ENCODE measurements around the gene ZNF423. TPM values are rescaled to one million over a fixed set of nuclear protein-coding genes. Genes with fewer than 3 reads are reported as not detected.
"Not testable (repeated sequence)": the region's sequence is repeated elsewhere in the genome, so short reads cannot be mapped to it uniquely, and the experiment has no call there.

Gene ZNF423
- total and polyA plus RNA-seq, 3 experiments from 2014 or later: not detected

- DNase-seq: no peak
- Histone ChIP-seq H3K4me1 (ENCODE audit: insufficient read depth, low read length) (no peaks in the 10 kb centered on the region), H3K9me3 (ENCODE audit: low read length) (no peaks in the 10 kb centered on the region), H3K27me3 (ENCODE audit: insufficient read depth, low read length, poor library complexity, severe bottlenecking) (no peaks in the 10 kb centered on the region), H3K4me3 (ENCODE audit: low read length) (no peak overlapping the region), H3K27ac (ENCODE audit: low read depth, low read length) (no peak overlapping the region), H3K36me3 (ENCODE audit: insufficient read depth, low read length) (no peaks in the 10 kb centered on the region)
- Mint-ChIP-seq H3K9me3 (peaks cover 0 to 4% (median 0%) of the 10 kb centered on the region in 5 donors), H3K4me3 (no peak overlapping the region), H3K36me3 (no peaks in the 10 kb centered on the region), H3K27ac (no peak overlapping the region), H3K4me1 (no peaks in the 10 kb centered on the region), H3K27me3 (peaks cover 15 to 43% of the 10 kb centered on the region in 2 donors)
- ChIA-PET CTCF (interaction anchor here (0.8 kb wide), 1 partner anchor 32 kb away, joined by 3 read pairs; no protein-coding TSS in a partner anchor), POLR2A (no interaction called here)
These were observed 33.9 kb upstream of the ZNF423 start for GRCh38 chr16:49889725-49890397.

GRCh38 chr16:49886554-49887094, 30.7 kb upstream of the ZNF423 start:
- ChIA-PET POLR2A (no interaction called here), CTCF (no interaction called here)
- no peak overlapping the region for H3K4me3 ChIP-seq (ENCODE audit: low read length)
- no peaks in the 10 kb centered on the region for H3K9me3 ChIP-seq (ENCODE audit: low read length)
- H3K4me3 Mint-ChIP-seq: no peak overlapping the region
- H3K27me3 ChIP-seq (ENCODE audit: insufficient read depth, low read length, poor library complexity, severe bottlenecking): no peaks in the 10 kb centered on the region
- no peaks in the 10 kb centered on the region for H3K36me3 Mint-ChIP-seq
- no peaks in the 10 kb centered on the region for H3K36me3 ChIP-seq (ENCODE audit: insufficient read depth, low read length)
- no peaks in the 10 kb centered on the region for H3K4me1 ChIP-seq (ENCODE audit: insufficient read depth, low read length)
- no peak overlapping the region for H3K27ac Mint-ChIP-seq
- peaks cover 0 to 4% (median 0%) of the 10 kb centered on the region in 5 donors for H3K9me3 Mint-ChIP-seq
- no peaks in the 10 kb centered on the region for H3K4me1 Mint-ChIP-seq
- no peak for DNase-seq
- peaks cover 23 to 58% of the 10 kb centered on the region in 2 donors for H3K27me3 Mint-ChIP-seq
- no peak overlapping the region for H3K27ac ChIP-seq (ENCODE audit: low read depth, low read length)

GRCh38 chr16:49884033-49885015, 28.4 kb upstream of the ZNF423 start:
- CTCF ChIA-PET: interaction anchor here (1.5 kb wide), 1 partner anchor 10 kb away, joined by 4 read pairs; no protein-coding TSS in a partner anchor

GRCh38 chr16:49883076-49884014, 27.4 kb upstream of the ZNF423 start:
- DNase-seq: no peak
- H3K4me3 Mint-ChIP-seq: no peak overlapping the region
- no peak overlapping the region for H3K27ac Mint-ChIP-seq
- no peaks in the 10 kb centered on the region for H3K9me3 ChIP-seq (ENCODE audit: low read length)
- H3K4me1 ChIP-seq (ENCODE audit: insufficient read depth, low read length): no peaks in the 10 kb centered on the region
- peaks cover 23 to 67% of the 10 kb centered on the region in 2 donors for H3K27me3 Mint-ChIP-seq
- no peaks in the 10 kb centered on the region for H3K27me3 ChIP-seq (ENCODE audit: insufficient read depth, low read length, poor library complexity, severe bottlenecking)
- H3K4me3 ChIP-seq (ENCODE audit: low read length): no peak overlapping the region
- no peaks in the 10 kb centered on the region for H3K9me3 Mint-ChIP-seq
- POLR2A ChIA-PET: no interaction called here
- H3K4me1 Mint-ChIP-seq: no peaks in the 10 kb centered on the region
- H3K36me3 Mint-ChIP-seq: no peaks in the 10 kb centered on the region
- CTCF ChIA-PET: no interaction called here
- no peaks in the 10 kb centered on the region for H3K36me3 ChIP-seq (ENCODE audit: insufficient read depth, low read length)
- H3K27ac ChIP-seq (ENCODE audit: low read depth, low read length): no peak overlapping the region

More at GRCh38 chr16:49884033-49885015, 28.4 kb upstream of the ZNF423 start:
- Mint-ChIP-seq H3K27me3 (peaks cover 20 to 60% of the 10 kb centered on the region in 2 donors), H3K4me3 (no peak overlapping the region), H3K36me3 (no peaks in the 10 kb centered on the region), H3K27ac (no peak overlapping the region), H3K9me3 (no peaks in the 10 kb centered on the region), H3K4me1 (no peaks in the 10 kb centered on the region)
- no peaks in the 10 kb centered on the region for H3K4me1 ChIP-seq (ENCODE audit: insufficient read depth, low read length)
- no peaks in the 10 kb centered on the region for H3K36me3 ChIP-seq (ENCODE audit: insufficient read depth, low read length)
- H3K27me3 ChIP-seq (ENCODE audit: insufficient read depth, low read length, poor library complexity, severe bottlenecking): no peaks in the 10 kb centered on the region
- no peak overlapping the region for H3K27ac ChIP-seq (ENCODE audit: low read depth, low read length)
- no peaks in the 10 kb centered on the region for H3K9me3 ChIP-seq (ENCODE audit: low read length)
- DNase-seq: no peak
- H3K4me3 ChIP-seq (ENCODE audit: low read length): no peak overlapping the region
- POLR2A ChIA-PET: no interaction called here

- POLR2A ChIA-PET: no interaction called here
- Histone ChIP-seq H3K27me3 (ENCODE audit: insufficient read depth, low read length, poor library complexity, severe bottlenecking) (no peaks in the 10 kb centered on the region), H3K9me3 (ENCODE audit: low read length) (no peaks in the 10 kb centered on the region), H3K4me3 (ENCODE audit: low read length) (no peak overlapping the region), H3K36me3 (ENCODE audit: insufficient read depth, low read length) (no peaks in the 10 kb centered on the region), H3K4me1 (ENCODE audit: insufficient read depth, low read length) (no peaks in the 10 kb centered on the region), H3K27ac (ENCODE audit: low read depth, low read length) (no peak overlapping the region)
- Mint-ChIP-seq H3K27me3 (peaks cover 31 to 69% of the 10 kb centered on the region in 2 donors), H3K4me1 (no peaks in the 10 kb centered on the region), H3K4me3 (no peak overlapping the region), H3K36me3 (no peaks in the 10 kb centered on the region), H3K9me3 (peaks cover 0 to 2% (median 0%) of the 10 kb centered on the region in 5 donors), H3K27ac (no peak overlapping the region)
- CTCF ChIA-PET: no interaction called here
- DNase-seq: no peak
These were observed 26.0 kb upstream of the ZNF423 start for GRCh38 chr16:49881890-49882289.

GRCh38 chr16:49878540-49878939, 22.6 kb upstream of the ZNF423 start:
- H3K4me3 ChIP-seq (ENCODE audit: low read length); H3K4me1 ChIP-seq (ENCODE audit: insufficient read depth, low read length); H3K36me3 Mint-ChIP-seq; H3K9me3 ChIP-seq (ENCODE audit: low read length); H3K27ac Mint-ChIP-seq; CTCF ChIA-PET; H3K4me3 Mint-ChIP-seq; H3K27ac ChIP-seq (ENCODE audit: low read depth, low read length); H3K27me3 ChIP-seq (ENCODE audit: insufficient read depth, low read length, poor library complexity, severe bottlenecking); DNase-seq; H3K4me1 Mint-ChIP-seq; H3K9me3 Mint-ChIP-seq; H3K36me3 ChIP-seq (ENCODE audit: insufficient read depth, low read length); POLR2A ChIA-PET: not testable (repeated sequence)
- H3K27me3 Mint-ChIP-seq: peaks cover 32 to 66% of the 10 kb centered on the region in 2 donors

- no peak overlapping the region for H3K27ac Mint-ChIP-seq
- Histone ChIP-seq H3K9me3 (ENCODE audit: low read length) (no peaks in the 10 kb centered on the region), H3K36me3 (ENCODE audit: insufficient read depth, low read length) (no peaks in the 10 kb centered on the region), H3K27me3 (ENCODE audit: insufficient read depth, low read length, poor library complexity, severe bottlenecking) (no peaks in the 10 kb centered on the region), H3K4me3 (ENCODE audit: low read length) (no peak overlapping the region), H3K4me1 (ENCODE audit: insufficient read depth, low read length) (no peaks in the 10 kb centered on the region), H3K27ac (ENCODE audit: low read depth, low read length) (no peak overlapping the region)
- H3K36me3 Mint-ChIP-seq: no peaks in the 10 kb centered on the region
- no peak for DNase-seq
- no peaks in the 10 kb centered on the region for H3K4me1 Mint-ChIP-seq
- H3K9me3 Mint-ChIP-seq: peaks cover 0 to 2% (median 0%) of the 10 kb centered on the region in 5 donors
- POLR2A ChIA-PET: no interaction called here
- CTCF ChIA-PET: interaction anchor here (0.9 to 1.5 kb wide), 3 partner anchors 9 to 14 kb away, joined by 3 to 5 read pairs (median 3); no protein-coding TSS in a partner anchor
- H3K4me3 Mint-ChIP-seq: no peak overlapping the region
- H3K27me3 Mint-ChIP-seq: peaks cover 24 to 59% of the 10 kb centered on the region in 2 donors
These were observed 20.8 kb upstream of the ZNF423 start for GRCh38 chr16:49876716-49877129.

All from CD8-positive, alpha-beta memory T cell (primary cell).